ENCODE measurements around the gene FDXACB1. TPM values are rescaled to one million over a fixed set of nuclear protein-coding genes. Genes with fewer than 3 reads are reported as not detected.

FDXACB1 gene
- total RNA-seq, 2 donors from 2014 or later: 1.0 to 1.2 TPM

DNA sequence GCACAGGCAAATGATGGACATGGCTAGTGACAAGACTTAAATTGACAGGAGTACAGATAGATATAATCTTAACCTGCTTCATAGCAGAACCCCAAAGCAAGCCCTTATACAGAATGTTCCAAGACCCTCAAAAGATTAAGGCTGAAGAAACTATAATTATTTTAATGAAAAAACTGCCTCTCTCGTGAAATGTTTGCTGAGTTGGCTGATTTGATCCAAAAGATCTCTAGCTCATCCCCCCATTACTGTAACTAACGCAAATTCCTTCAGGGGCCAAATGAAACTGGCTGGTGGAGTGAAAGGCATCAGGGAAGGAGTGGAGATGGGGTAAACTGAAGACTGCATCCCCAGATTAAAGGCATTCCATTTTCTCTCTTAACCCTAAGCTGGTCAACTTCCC, 26.9 kb downstream of the FDXACB1 start:
- intact Hi-C loops (cut with DNase I): no loop called here
- no peak for ATAC-seq
- no peak for DNase-seq

DNA sequence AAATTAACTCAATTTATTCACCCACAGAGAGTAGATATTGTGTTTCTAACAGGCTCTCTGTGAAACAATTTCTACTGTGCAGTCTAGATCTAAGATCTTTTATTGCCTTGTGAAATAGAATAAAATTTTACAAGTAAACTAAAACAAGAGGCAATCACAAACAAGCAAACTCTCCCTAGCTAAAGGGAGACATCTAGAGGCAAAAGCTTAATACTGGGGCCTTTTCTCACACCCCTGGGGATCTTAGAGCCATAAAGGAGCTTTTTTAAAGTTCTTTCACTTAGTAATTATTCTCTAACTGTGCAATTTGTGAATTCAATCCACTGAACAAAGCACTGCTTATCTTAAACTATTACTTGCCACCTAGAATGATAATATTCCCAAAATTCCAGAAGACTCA, 27.3 kb downstream of the FDXACB1 start:
- intact Hi-C loops (cut with DNase I): no loop called here
- ATAC-seq: no peak
- DNase-seq: no peak

GRCh38 chr11:111851067-111851466, 27.9 kb downstream of the FDXACB1 start:
- intact Hi-C loops (cut with DNase I): no loop called here
- DNase-seq (no peak), ATAC-seq (no peak)

DNA sequence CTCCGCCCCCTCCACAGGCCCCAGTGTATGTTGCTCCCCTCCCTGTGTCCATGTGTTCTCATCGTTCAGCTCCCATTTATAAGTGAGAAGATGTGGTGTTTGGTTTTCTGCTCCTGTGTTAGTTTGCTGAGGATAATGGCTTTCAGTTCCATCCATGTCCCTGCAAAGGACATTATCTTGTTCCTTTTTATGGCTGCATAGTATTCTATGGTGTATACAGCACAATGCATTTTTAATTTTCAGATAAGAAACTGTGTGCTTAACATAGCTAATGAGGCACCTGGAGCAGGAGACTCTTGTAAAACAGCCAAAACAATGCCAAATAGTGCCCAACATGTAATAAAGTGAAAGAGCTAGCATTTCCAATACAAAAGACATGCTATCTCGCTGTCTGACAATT, 29.3 kb downstream of the FDXACB1 start:
- no peak for ATAC-seq
- no peak for DNase-seq
- intact Hi-C loops (cut with DNase I): loop anchor here (10.0 kb wide), 2 partner anchors 255 to 395 kb away; no protein-coding TSS in a partner anchor

DNA sequence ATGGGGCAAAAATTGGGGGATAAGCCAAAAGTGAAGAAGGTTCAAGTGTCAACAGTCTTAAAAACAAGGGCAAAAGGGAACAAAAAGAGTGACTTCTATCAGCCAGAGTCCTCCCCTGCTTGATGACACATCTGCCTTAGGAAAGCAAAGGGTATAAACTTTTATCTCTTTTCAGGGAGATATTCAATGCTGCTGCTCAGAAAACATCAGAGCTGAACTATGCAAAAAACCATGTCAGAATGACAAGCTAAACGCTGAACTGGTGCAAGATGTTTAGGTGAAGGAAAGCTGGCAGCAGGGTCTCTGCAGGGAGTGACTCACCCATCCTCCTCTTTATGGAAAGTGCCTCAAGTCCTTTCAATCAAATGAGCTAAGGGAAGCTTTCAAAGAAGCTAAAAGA, 32.3 kb downstream of the FDXACB1 start:
- ATAC-seq (peak; percentile 62 to 94), DNase-seq (no peak)
- intact Hi-C loops (cut with DNase I): loop anchor here (10.0 kb wide), 2 partner anchors 252 to 392 kb away; no protein-coding TSS in a partner anchor

- intact Hi-C loops (cut with DNase I): loop anchor here (10.0 kb wide), 2 partner anchors 251 to 391 kb away; no protein-coding TSS in a partner anchor
- ATAC-seq (peak in 1 of 2 donors; percentile 61), DNase-seq (no peak)
Observed at GRCh38 chr11:111846063-111846462, 32.9 kb downstream of the FDXACB1 start.

DNA sequence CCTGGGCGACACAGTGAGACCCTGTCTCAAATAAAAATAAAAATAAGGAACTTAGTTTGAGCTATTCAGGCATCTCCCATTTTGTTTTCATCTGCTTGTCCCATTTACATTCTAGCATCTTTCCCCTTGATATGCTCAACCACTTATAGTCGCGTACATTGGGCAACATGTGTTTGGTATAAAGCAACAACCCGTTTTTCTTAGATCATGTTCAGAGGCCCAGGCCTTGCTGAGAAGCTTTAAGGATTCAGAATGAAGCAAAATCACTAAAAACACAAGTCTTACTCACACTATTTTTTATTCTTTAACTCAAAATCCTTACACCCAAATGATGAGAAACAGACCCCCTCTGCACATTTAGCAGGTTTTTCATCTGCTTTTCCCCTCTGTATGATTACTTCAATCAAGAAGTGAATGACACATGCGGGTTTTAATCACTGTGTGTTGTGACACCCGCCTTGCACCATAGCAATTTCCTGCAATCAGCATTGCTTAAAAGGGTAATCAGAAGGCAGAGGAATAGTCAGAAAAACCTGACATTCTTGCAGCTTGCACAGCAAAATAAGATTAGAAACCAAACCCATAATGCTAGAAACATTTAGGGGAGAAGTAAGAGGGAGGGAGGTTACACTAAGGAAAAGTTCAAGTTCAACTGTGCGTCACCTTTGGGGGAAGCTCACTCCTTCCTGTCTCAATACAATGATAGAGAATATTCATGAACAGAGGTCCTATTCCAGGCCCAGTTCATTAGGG, 33.5 kb downstream of the FDXACB1 start:
- DNase-seq (no peak), ATAC-seq (no peak)
- intact Hi-C loops (cut with DNase I): loop anchor here (10.0 kb wide), 2 partner anchors 251 to 391 kb away; no protein-coding TSS in a partner anchor

- ATAC-seq (no peak), DNase-seq (no peak)
- intact Hi-C loops (cut with DNase I): loop anchor here (2.0 to 10.0 kb wide), 6 partner anchors 66 to 389 kb away; partner anchors contain the start of gene SIK2 (in 1 of the 2)
Observed at GRCh38 chr11:111843661-111844060, 35.3 kb downstream of the FDXACB1 start.

DNA sequence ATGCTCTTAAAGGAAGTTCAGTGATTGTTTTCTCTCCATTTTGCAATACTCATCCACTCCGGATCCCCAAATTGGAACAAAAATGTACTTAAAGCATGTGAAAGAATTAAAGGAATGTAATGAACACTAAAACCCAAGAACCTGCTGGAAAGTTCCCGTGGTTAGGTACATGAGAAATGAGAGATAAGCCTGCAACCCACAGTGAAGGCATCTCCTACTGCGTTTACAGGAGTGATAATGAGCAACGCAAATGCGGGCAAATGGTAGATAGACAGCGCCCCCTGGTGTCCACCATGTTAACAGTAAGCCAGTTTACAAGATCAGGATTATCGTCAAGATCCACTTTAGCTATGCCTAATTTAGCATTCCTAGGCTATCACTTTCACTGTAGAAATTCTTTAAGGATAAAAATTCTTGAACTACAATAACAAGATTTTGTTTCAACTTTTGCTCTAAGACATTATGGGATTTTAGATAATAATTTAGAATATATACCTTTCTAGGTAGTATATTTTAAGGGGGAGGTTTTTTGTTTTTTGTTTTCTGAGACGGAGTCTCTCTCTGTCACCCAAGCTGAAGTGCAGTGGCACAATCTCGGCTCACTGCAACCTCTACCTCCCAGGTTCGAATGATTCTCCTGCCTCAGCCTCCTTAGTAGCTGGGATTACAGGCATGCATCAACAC, 37.5 kb downstream of the FDXACB1 start:
- intact Hi-C loops (cut with DNase I): loop anchor here (2.0 to 10.0 kb wide), 7 partner anchors 64 to 387 kb away; partner anchors contain the start of gene SIK2 (in 1 of the 2)
- peak; percentile 90 for ATAC-seq
- DNase-seq: peak; percentile 91

GRCh38 chr11:111840143-111840542, 38.8 kb downstream of the FDXACB1 start:
- DNase-seq (no peak), ATAC-seq (no peak)
- intact Hi-C loops (cut with DNase I): loop anchor here (2.0 to 10.0 kb wide), 6 partner anchors 63 to 385 kb away; partner anchors contain the start of gene SIK2 (in 1 of the 2)

DNA sequence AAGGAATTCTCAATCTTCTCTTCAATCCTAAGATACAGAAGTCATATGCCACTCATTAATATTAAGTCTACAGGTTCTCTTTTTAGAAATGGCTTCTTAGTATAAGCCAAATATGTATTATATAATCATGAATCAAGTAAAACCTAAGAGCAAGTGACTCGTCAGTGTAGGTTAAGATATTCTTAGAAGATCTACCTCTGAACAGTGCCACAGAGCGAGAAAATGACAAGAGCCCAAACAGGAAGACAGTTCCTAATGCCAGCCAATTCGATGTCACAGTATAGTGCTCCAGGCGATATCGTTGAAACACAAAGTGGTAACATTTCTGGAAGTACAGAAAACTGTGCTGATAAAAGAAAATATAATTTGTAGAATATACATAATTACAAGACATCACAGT, 40.9 kb downstream of the FDXACB1 start:
- intact Hi-C loops (cut with DNase I): no loop called here
- DNase-seq (no peak), ATAC-seq (no peak)

- DNase-seq: no peak
- intact Hi-C loops (cut with DNase I): no loop called here
- ATAC-seq: no peak
Observed at GRCh38 chr11:111837366-111837891, 41.5 kb downstream of the FDXACB1 start.

DNA sequence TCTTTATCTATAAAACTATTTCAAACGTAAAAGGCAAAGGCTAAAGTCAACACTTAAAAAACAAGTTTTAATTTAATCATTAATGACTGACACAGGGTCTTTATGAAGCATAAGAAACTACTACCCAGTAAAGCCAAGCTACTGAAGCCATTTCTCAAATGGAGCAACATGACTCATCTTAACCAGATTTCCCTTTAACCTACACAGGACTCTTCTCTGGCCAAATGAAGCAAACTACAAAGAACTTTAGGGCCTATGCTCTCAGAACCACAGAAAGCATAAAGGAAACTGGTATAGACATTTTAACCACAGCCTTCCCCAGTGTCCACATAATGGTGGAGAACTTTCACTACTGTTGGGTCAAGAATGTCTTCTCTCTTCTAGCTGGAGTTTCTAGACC, 42.2 kb downstream of the FDXACB1 start:
- intact Hi-C loops (cut with DNase I): no loop called here
- no peak for ATAC-seq
- no peak for DNase-seq

DNA sequence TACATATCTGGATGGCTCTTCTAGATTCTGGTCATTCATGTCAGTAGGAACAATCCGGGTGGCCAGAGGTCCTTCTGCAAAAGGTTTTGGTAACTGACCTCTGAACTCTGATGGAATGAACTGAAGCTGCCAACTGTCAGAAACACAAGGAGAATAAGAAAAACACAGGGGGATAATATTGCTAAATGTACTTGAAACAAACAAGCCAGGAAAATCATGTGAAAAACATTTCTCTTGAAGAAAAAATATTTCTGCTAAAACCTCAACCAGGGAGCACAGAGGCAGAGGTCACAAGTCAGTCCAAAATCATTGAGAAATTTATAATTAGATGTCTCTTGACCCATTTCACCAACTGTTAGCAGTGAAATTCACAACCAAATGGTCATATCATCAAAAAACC, 42.8 kb downstream of the FDXACB1 start:
- peak in 1 of 2 donors; percentile 58 for ATAC-seq
- no peak for DNase-seq
- intact Hi-C loops (cut with DNase I): no loop called here

DNA sequence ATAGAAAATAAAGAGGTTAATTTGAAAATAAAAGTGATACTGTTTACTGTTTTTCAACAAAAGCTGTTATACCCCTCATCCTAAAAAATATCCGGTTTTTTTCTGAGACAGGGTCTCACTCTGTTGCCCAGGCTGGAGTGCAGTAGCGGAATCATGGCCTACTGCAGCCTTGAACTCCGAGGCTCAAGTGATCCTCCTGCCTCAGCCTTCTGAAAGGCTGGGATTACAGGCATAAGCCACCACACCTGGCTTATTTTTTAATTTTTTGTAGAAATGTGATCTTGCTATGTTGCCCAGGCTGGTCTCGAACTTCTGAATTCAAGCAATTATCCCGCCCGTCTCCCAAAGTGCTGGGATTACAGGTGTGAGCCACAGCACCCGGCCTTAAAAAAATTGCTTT, 43.3 kb downstream of the FDXACB1 start:
- ATAC-seq: no peak
- intact Hi-C loops (cut with DNase I): no loop called here
- no peak for DNase-seq

DNA sequence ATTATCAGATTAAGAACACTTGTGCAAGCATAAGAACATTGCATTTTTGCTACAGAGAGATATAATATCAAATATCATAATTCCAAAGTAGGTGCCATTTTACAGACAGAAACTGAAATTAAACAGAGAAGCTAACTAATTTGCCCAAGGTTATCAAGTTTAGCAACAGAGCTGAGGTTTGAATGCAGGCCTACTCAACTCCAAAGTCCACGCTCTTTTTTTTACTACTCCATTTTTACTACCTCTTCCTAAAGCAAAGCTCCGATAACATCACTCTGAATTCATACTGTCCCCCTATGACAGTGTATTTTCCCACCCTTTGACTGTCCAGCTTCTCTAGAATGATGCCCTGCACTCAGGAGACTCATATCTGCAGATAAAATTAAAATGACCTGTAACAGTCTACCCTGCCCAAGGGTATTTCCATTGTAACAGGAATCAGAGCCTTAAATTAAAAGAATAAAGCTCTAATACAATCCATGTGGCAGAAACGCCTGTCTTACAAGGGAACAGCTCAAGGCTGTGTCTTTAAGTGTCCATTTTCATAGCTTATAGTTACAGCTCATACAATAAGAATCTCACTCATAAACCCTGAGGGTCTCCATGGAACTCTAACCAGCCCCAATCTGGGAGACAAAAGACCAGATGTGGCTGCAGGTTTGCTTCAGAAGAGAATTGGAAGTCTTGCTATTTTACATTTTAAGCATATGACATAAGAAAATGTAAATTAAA, 44.4 kb downstream of the FDXACB1 start:
- ATAC-seq (no peak), DNase-seq (no peak)
- intact Hi-C loops (cut with DNase I): loop anchor here in 1 of 2 donors (5.0 kb wide), 1 partner anchor 52 kb away; no protein-coding TSS in a partner anchor

GRCh38 chr11:111833524-111833923, 45.4 kb downstream of the FDXACB1 start:
- ATAC-seq (peak in 1 of 2 donors; percentile 71), DNase-seq (no peak)
- intact Hi-C loops (cut with DNase I): loop anchor here in 1 of 2 donors (5.0 kb wide), 1 partner anchor 51 kb away; no protein-coding TSS in a partner anchor

- no peak for DNase-seq
- ATAC-seq: no peak
- intact Hi-C loops (cut with DNase I): no loop called here
Observed at GRCh38 chr11:111829185-111829968, 49.6 kb downstream of the FDXACB1 start.
